GM21390 (cell line): ENCODE data around the gene PLXND1.
"Not testable (repeated sequence)": the region's sequence is repeated elsewhere in the genome, so short reads cannot be mapped to it uniquely, and the experiment has no call there.

ENCODE experiments used
- ATAC-seq: cut with Tn5 transposase; IDR thresholded peaks from one replicate; pipeline ENCODE4 v1.9.1; 2021; ENCODE audit not compliant: unreplicated experiment

Gene PLXND1

DNA sequence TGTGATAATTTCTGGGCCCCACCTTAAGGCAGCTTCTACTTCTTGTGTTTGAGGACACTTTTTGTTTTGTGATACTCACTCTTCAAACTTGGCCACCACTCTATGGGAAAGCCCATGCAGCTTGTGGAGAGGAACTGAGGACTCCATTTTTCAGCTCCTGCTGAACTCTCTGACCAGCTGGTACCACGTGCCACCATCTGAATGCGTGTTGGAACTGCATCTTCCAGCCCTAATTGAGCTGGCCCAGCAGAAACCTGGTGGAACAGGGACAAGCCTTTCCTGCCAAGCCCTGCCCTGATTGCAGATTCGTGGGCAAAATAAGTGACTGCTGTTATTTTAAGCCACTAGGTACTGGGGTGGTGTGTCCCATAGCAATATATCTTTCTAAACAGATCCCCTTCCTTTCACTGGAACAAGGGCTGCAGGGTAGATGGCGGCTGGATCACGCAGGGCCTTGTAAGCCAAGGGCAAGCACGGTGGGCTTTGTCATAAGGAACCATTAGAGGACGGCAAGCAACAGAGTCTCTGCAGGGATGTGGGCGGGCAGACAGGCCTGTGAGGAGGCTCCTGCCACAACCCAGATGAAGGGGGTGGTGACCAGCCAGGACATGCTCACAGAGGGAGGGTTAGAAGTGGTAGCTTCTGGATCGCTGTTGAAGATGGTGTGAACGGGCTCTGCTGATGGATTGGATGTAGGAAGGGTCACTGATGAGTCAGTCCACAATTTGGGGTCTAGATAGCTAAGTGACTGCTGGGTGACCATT is 54.0 kb downstream of the PLXND1 start:
- no peak for ATAC-seq

GRCh38 chr3:129549805-129550204 is 56.7 kb downstream of the PLXND1 start:
- no peak for ATAC-seq

GRCh38 chr3:129549006-129549800 is 57.3 kb downstream of the PLXND1 start:
- ATAC-seq = no peak

- ATAC-seq = no peak
These were observed 58.1 kb downstream of the PLXND1 start for GRCh38 chr3:129548104-129548965.

- ATAC-seq = no peak
These were observed 59.2 kb downstream of the PLXND1 start for GRCh38 chr3:129547241-129547640.

DNA sequence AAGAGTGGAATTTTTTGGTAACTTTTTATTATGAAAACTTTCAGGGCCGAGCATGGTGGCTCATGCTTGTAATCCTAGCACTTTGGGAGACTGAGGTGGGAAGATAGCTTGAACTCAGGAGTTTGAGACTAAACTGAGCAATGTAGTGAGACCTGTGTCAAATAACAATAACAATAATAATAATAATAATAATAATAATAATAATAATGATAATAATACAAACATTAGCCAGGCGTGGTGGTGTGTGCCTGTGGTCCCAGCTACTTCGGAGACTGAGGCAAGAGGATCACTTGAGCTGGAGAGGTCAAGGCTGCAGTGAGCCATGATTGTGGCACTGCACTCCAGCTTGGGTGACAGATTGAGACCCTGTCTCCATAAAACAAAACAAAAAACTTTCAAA is 60.5 kb downstream of the PLXND1 start:
- not testable (repeated sequence) for ATAC-seq

DNA sequence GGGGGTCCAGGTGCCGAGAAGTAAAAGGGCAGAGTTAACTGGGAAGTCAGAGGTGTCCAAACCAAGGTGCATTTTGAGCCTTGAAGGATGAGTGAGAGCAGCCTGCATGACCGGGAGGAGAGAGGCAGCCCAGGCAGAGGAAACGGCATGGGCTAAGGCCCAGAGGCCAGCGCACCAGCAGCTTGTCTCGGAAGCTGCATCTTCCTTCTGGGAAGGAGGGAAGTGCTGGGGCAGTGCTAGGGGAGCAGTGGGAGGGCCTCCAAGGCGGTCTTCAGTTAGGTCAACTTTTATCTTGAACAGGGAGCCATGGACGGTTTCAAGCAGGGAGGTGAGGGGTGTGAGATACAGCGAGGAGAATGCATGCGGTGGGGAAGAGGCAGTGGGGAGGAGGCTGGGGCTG is 62.5 kb downstream of the PLXND1 start:
- ATAC-seq = no peak

DNA sequence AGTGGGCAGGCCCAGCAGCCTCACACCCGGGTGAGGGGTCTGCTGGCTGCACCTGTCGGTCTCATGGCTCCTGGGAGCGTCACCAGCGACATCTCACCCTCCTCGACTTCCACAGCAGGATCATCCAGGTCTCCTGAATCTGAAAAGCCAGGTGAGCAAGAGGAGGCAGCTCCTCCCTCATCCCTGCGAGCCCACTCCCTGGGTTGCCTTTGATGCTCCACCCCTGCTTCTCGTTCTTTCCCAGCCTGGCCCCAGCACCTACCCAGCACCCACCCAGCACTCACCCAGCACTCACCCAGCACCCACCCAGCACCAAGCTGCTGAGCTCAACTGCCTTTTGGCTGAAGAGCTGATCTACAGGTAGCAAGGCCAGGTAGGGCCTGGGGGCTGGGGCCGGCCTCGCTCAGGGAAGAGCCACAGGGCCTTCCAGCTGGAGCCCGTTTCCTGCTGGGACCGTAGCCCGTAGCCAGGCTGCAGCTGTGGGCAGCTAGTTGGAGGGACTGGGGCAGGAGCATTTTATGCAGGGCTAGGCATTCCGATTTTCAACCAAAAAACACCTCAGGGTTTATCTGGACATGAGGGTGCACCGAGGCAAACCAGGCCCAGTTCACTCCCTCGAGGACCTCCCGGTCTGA is 63.2 kb downstream of the PLXND1 start, which contains the start of gene H1-8:
TSS of gene H1-8 (plus strand) at position 20 of the 635 bp plus-strand sequence. CDS start at position 64, 44 bp downstream.
- no peak for ATAC-seq

DNA sequence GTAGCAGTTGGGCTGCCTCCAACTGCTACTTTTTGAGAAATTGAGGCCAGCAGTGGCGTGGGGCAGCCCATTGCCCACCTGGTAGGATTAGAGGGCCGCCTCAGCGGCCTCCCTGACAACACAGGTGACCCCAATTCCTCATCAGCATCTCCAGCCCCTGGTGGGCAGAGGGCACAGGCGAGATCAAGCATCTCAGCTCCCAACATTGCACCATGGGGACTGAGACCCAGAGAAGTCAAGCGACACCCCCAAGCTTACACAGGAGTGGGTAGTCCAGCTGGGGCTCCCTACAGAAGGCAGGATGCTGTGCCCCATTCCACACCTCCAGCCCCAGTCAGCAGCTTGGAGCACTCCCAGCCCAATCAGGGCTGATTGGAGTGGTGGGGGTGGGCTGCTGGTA is 63.7 kb downstream of the PLXND1 start:
- no peak for ATAC-seq

GRCh38 chr3:129540776-129541516 is 65.5 kb downstream of the PLXND1 start:
- ATAC-seq = no peak

GRCh38 chr3:129539206-129539605 is 67.3 kb downstream of the PLXND1 start:
- no peak for ATAC-seq

DNA sequence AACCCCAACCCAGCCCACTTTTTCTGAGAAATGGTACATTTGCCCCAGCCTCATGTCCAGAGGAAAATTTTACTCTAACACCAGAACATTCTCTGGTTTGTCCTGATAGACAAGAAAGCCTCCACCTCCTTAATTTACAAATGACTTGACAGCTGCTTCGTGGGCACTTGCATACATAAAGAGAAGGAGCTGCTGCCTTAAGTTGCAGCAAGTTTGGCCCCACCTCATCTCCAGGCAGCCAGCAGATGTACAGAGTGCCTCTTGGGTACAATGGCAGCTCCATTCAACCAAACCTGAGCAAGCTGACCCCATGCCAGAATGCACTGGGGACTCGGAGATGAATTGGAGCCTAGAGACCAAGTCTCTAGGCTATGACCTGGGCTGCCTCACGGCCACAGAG is 69.7 kb downstream of the PLXND1 start:
- ATAC-seq = no peak

- no peak for ATAC-seq
These were observed 70.2 kb downstream of the PLXND1 start for GRCh38 chr3:129536374-129536667.

DNA sequence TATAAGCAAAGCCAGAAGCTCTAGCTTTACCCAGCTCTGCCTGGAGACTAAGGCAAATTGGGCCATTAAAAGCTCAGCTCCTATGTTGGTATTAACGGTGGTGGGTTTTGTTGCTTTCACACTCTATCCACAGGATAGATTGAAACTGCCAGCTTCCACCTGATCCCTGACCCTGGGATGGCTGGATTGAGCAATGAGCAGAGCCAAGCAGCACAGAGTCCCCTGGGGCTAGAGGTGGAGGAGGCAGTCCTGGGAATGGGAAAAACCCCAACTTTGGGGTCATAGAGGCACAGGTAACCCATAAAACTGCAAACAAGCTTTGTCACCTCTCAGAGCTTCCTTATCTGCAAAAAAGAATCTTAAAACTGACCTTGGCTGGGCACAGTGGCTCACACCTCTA is 71.4 kb downstream of the PLXND1 start:
- no peak for ATAC-seq

- ATAC-seq = no peak
These were observed 71.9 kb downstream of the PLXND1 start for GRCh38 chr3:129534428-129535027.

DNA sequence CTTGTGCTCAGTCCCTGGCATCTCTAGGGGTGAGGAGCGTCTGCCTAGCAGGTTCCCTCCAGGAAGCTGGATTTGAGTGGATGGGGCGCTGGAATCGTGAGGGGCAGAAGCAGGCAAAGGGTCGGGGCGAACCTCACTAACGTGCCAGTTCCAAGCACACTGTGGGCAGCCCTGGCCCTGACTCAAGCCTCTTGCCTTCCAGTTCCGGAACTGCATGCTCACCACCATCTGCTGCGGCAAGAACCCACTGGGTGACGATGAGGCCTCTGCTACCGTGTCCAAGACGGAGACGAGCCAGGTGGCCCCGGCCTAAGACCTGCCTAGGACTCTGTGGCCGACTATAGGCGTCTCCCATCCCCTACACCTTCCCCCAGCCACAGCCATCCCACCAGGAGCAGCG is 73.1 kb downstream of the PLXND1 start:
- no peak for ATAC-seq

- no peak for ATAC-seq
These were observed 74.2 kb downstream of the PLXND1 start for GRCh38 chr3:129532261-129532660.

GRCh38 chr3:129531699-129532098 is 74.8 kb downstream of the PLXND1 start:
- ATAC-seq = no peak

DNA sequence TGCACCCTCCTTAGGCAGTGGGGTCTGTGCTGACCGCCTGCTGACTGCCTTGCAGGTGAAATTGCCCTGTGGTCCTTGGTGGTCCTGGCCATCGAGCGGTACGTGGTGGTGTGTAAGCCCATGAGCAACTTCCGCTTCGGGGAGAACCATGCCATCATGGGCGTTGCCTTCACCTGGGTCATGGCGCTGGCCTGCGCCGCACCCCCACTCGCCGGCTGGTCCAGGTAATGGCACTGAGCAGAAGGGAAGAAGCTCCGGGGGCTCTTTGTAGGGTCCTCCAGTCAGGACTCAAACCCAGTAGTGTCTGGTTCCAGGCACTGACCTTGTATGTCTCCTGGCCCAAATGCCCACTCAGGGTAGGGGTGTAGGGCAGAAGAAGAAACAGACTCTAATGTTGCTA is 75.7 kb downstream of the PLXND1 start:
- no peak for ATAC-seq

DNA sequence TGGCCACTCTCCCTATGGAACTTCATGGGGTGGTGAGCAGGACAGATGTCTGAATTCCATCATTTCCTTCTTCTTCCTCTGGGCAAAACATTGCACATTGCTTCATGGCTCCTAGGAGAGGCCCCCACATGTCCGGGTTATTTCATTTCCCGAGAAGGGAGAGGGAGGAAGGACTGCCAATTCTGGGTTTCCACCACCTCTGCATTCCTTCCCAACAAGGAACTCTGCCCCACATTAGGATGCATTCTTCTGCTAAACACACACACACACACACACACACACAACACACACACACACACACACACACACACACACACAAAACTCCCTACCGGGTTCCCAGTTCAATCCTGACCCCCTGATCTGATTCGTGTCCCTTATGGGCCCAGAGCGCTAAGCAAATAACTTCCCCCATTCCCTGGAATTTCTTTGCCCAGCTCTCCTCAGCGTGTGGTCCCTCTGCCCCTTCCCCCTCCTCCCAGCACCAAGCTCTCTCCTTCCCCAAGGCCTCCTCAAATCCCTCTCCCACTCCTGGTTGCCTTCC is 76.2 kb downstream of the PLXND1 start:
- ATAC-seq = no peak
